H1 (cell line): Measurements from ENCODE around the gene PPM1F.

Experiments
- CTCF ChIP-seq, 3 experiments: IDR thresholded peaks; 1 replicate in 2 of 3; 2 replicates in 1 of 3; pipeline versions ENCODE4 v1.5.1 to v1.6.1; 2011; ENCODE audit warnings: low read length in 3 of 3, mild to moderate bottlenecking in 3 of 3, inconsistent platforms in 2 of 3, low read depth in 1 of 3, moderate library complexity in 1 of 3; ENCODE audit not compliant: insufficient read depth in 1 of 3; ENCODE audit errors: control extremely low read depth in 1 of 3
- EP300 ChIP-seq, 2 experiments: IDR thresholded peaks; 1 replicate in 1 of 2; 2 replicates in 1 of 2; pipeline ENCODE4 v1.6.1; 2011 to 2012; ENCODE audit warnings: low read depth in 2 of 2, low read length in 2 of 2, mild to moderate bottlenecking in 2 of 2, borderline replicate concordance in 1 of 2, inconsistent platforms in 1 of 2, moderate library complexity in 1 of 2
- HDAC6 ChIP-seq: IDR thresholded peaks from one replicate; pipeline ENCODE4 v1.7.1; 2012; ENCODE audit warnings: low read depth, mild to moderate bottlenecking, inconsistent platforms, low read length, moderate library complexity
- NANOG ChIP-seq: IDR thresholded peaks from 2 replicates; pipeline ENCODE4 v1.6.1; 2011; ENCODE audit warnings: low read length, low read depth, mild to moderate bottlenecking, inconsistent platforms; ENCODE audit not compliant: insufficient read depth, poor library complexity, severe bottlenecking
- YY1 ChIP-seq: IDR thresholded peaks from 2 replicates; pipeline ENCODE4 v1.6.1; 2011; ENCODE audit warnings: low read depth, mild to moderate bottlenecking, low read length
- ZNF274 ChIP-seq: IDR thresholded peaks from 2 replicates; pipeline ENCODE4 v1.7.0; 2012; ENCODE audit warnings: low read length, borderline replicate concordance; ENCODE audit errors: extremely low read depth

DNA sequence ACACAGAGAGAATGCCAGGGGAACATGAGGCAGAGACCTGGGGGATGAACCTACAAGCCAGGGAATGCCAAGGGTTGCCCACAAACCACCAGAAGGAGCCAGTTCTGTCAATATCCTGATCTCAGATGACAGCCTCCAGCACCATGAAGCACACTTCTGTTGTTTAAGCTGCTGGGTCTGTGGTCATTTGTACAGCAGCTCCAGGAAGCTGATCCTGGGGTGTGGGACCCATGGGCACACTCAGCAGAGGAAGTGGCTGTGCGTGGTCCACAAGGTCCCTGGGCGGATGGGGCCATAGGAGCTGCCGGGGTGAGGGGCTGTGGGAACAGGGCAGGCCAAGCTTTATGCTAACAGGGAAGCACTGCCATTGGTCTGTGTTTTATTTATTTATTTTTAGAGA, 12.1 kb downstream of the PPM1F start:
- TF ChIP-seq EP300 (IDR thresholded peaks at IDR 0.05; ENCODE audit: borderline replicate concordance in 1 of 2, low read depth in 2 of 2, low read length in 2 of 2) (no peak), ZNF274 (no peak), NANOG (no peak), HDAC6 (no peak), YY1 (no peak), CTCF (IDR thresholded peaks at IDR 0.05; ENCODE audit: control extremely low read depth in 1 of 3, insufficient read depth in 1 of 3, low read depth in 1 of 3, low read length in 3 of 3) (no peak)
